ENCODE data around the gene MED13L.
A peak's percentile ranks its signal among the peaks of the same experiment; 100 is the strongest.

Gene MED13L

DNA sequence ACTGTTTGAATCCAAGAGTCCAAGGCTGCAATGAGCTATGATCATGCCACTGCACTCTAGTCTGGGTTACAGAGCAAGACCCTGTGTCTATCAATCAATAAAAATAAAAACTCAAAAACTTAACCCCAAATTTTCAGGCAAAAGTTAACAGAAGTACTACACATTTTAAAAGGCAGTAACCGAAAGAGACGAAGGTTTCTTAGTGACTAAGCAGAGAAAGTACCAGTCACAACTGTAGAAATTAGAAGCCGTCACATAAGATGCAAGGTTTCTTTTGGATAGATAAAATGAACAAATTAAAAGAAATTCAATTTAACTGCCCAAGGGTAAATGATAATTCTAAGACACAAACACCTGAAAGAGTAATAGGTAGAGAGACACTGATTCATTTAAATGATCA is 103.5 kb downstream of the MED13L start:
- H3K4me3 ChIP-seq (ENCODE audit: low read depth in 1 of 2, low read length in 2 of 2): no peak overlapping the region
- no peaks in the 10 kb centered on the region for H3K9me3 ChIP-seq (ENCODE audit: control insufficient read depth in 1 of 2, low read length in 2 of 2)
- no peak overlapping the region for H3K27ac ChIP-seq (ENCODE audit: low read length)
- H3K36me3 ChIP-seq (ENCODE audit: control insufficient read depth in 1 of 2, insufficient read depth in 2 of 2, low read length in 2 of 2): no peaks in the 10 kb centered on the region
- no peaks in the 10 kb centered on the region for H3K27me3 ChIP-seq (ENCODE audit: low read depth, low read length)
- H3K4me1 ChIP-seq (ENCODE audit: control insufficient read depth in 1 of 2, insufficient read depth in 2 of 2, low read length in 2 of 2): peaks cover 3 to 22% of the 10 kb centered on the region in 2 donors

DNA sequence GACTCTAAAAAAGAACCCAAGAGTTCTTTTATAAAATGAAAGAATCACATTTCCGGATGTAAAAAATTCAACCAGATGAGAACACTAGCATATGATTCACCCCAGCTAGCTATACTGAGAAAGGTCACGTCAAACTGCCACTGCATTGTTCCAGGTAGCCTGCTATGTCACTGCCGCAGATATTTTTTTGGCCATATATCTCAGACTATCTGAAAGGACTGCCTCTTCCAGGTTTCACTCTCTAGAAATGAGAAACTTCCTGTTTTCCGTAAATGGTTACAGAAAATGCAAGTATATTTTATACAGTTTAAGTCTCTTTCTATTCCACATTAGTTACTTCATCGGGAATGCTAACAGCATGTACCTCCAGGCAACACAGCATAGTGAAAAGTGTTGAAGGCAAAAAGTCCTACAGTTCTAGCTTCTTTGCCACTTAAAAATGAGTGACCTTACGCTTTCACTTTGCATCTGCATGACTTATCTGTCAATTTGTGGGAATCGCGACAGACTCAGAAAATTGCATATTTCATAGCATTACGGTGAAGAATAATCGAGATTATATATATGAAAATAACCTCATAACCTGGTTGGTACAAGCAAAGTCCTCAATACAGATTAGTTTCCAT is 105.2 kb downstream of the MED13L start:
- Histone ChIP-seq H3K36me3 (ENCODE audit: control insufficient read depth in 1 of 2, insufficient read depth in 2 of 2, low read length in 2 of 2) (no peaks in the 10 kb centered on the region), H3K4me1 (ENCODE audit: control insufficient read depth in 1 of 2, insufficient read depth in 2 of 2, low read length in 2 of 2) (peaks cover 3 to 13% of the 10 kb centered on the region in 2 donors), H3K4me3 (ENCODE audit: low read depth in 1 of 2, low read length in 2 of 2) (peak overlapping the region in 1 of 2 donors; percentile 17), H3K9me3 (ENCODE audit: control insufficient read depth in 1 of 2, low read length in 2 of 2) (no peaks in the 10 kb centered on the region), H3K27ac (ENCODE audit: low read length) (no peak overlapping the region), H3K27me3 (ENCODE audit: low read depth, low read length) (no peaks in the 10 kb centered on the region)

DNA sequence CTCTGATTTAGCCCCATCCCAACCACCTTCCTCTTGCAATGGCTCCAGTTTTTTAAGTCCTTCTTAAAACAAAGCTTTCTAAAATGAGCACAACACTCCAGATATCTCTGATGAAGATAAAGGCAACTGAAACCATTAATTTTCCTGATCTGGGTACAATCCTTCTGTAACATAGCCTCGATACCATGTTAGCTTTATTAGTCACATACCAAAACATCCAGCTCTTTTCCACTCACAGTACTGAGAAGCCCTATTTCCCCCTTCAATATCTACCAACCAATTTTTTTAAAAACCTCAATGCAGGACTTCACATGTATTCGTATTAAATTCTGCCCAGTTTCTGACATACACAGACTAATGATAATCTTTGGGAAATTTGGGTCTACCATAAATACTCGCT is 105.9 kb downstream of the MED13L start:
- H3K27ac ChIP-seq (ENCODE audit: low read length): no peak overlapping the region
- no peaks in the 10 kb centered on the region for H3K27me3 ChIP-seq (ENCODE audit: low read depth, low read length)
- H3K4me1 ChIP-seq (ENCODE audit: control insufficient read depth in 1 of 2, insufficient read depth in 2 of 2, low read length in 2 of 2): peaks cover 3 to 15% of the 10 kb centered on the region in 2 donors
- H3K4me3 ChIP-seq (ENCODE audit: low read depth in 1 of 2, low read length in 2 of 2): no peak overlapping the region
- H3K9me3 ChIP-seq (ENCODE audit: control insufficient read depth in 1 of 2, low read length in 2 of 2): no peaks in the 10 kb centered on the region
- H3K36me3 ChIP-seq (ENCODE audit: control insufficient read depth in 1 of 2, insufficient read depth in 2 of 2, low read length in 2 of 2): no peaks in the 10 kb centered on the region

DNA sequence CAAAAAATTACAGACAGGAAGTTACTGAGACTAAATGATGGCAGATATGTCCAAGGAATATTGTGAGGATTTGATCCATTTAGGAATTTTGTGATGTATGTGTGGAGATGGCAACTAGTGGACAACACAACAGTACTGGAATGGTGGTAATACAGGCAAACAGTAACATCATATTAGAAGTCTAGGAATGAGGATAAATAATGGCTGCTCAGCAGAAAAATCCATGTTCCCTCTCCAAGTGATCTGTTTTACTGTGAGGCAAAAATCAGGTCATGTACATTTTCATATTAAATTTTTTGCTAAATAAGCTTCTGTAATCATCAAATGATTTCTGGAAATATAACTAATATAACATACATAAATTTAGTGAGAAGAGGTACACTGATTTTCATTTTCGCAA is 108.4 kb downstream of the MED13L start:
- Histone ChIP-seq H3K9me3 (ENCODE audit: control insufficient read depth in 1 of 2, low read length in 2 of 2) (no peaks in the 10 kb centered on the region), H3K27ac (ENCODE audit: low read length) (no peak overlapping the region), H3K4me3 (ENCODE audit: low read depth in 1 of 2, low read length in 2 of 2) (no peak overlapping the region), H3K36me3 (ENCODE audit: control insufficient read depth in 1 of 2, insufficient read depth in 2 of 2, low read length in 2 of 2) (no peaks in the 10 kb centered on the region), H3K27me3 (ENCODE audit: low read depth, low read length) (no peaks in the 10 kb centered on the region), H3K4me1 (ENCODE audit: control insufficient read depth in 1 of 2, insufficient read depth in 2 of 2, low read length in 2 of 2) (peaks cover 9 to 39% of the 10 kb centered on the region in 2 donors)

DNA sequence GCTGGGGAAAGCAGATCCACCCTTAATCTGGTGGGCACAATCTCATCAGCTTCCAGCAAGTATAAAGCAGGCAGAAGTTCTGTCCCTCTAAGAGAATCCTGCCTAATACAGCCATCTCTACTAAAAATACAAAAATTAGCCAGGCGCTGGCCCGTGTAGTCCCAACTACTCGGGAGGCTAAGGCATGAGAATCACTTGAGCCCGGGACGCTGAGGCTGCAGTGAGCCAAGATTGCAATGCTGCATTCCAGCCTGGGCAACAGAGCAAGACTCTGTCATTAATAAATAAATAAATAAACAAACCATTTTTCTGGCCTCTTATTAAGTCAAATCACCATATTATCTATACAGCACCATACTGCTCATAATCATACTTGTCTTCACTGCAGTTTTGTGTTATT is 111.2 kb downstream of the MED13L start:
- peaks cover 11 to 31% of the 10 kb centered on the region in 2 donors for H3K4me1 ChIP-seq (ENCODE audit: control insufficient read depth in 1 of 2, insufficient read depth in 2 of 2, low read length in 2 of 2)
- H3K27me3 ChIP-seq (ENCODE audit: low read depth, low read length): no peaks in the 10 kb centered on the region
- no peaks in the 10 kb centered on the region for H3K9me3 ChIP-seq (ENCODE audit: control insufficient read depth in 1 of 2, low read length in 2 of 2)
- H3K27ac ChIP-seq (ENCODE audit: low read length): no peak overlapping the region
- H3K4me3 ChIP-seq (ENCODE audit: low read depth in 1 of 2, low read length in 2 of 2): no peak overlapping the region
- H3K36me3 ChIP-seq (ENCODE audit: control insufficient read depth in 1 of 2, insufficient read depth in 2 of 2, low read length in 2 of 2): no peaks in the 10 kb centered on the region

DNA sequence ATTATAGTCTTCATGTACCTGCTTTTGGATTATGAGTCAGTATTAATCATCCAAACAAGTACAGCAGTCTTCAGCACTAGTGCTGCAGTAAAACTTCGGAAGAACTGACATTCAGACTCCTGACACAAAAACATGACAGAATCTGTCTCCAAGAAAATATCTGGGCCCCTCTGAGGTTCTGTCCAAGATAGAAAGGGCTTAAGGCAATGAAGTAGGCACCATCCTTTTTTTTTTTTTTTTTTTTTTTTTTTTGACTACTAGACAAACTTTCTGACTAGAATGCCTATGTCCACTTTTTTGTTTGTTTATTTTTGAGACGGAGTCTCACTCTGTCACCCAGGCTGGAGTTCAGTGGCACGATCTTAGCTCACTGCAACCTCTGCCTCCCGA is 112.5 kb downstream of the MED13L start:
- Histone ChIP-seq H3K4me3 (ENCODE audit: low read depth in 1 of 2, low read length in 2 of 2) (no peak overlapping the region), H3K27ac (ENCODE audit: low read length) (no peak overlapping the region), H3K4me1 (ENCODE audit: control insufficient read depth in 1 of 2, insufficient read depth in 2 of 2, low read length in 2 of 2) (peaks cover 11 to 41% of the 10 kb centered on the region in 2 donors), H3K27me3 (ENCODE audit: low read depth, low read length) (no peaks in the 10 kb centered on the region), H3K9me3 (ENCODE audit: control insufficient read depth in 1 of 2, low read length in 2 of 2) (no peaks in the 10 kb centered on the region), H3K36me3 (ENCODE audit: control insufficient read depth in 1 of 2, insufficient read depth in 2 of 2, low read length in 2 of 2) (no peaks in the 10 kb centered on the region)

DNA sequence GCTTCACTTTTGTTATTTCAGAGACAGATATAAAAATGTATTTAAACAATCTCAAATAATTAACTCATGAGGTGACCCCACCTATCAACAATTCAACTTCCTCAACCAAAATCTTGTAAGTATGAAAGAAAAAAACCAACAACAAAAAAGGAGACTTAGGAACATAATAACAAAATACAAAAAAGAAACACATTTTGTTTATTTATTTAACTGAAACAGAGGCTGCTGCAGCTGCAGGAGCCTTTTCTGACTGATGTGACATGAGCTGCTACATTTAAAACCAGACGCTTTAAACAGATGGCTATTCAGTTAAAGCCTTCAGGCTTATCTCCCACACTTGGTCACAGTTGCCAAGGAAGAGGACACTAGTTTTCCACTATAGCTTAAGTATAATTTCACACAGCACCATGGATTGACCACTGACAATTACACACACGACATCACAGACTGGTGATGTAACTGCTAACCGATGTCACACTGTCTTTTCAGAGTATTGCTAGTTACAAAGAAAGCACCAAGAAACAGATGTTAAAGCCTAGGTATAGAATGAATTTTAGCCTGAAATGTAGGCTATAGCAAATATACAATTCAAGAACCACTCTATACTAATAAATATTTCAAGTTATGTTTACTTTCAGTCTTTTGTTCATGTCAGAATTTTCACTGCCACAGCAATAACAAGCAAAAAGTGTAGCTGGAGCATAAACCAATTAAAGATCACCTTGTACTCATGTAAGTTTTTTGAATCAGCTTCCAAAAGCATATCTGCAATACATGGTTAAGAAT is 113.0 kb downstream of the MED13L start:
- peaks cover 11 to 47% of the 10 kb centered on the region in 2 donors for H3K4me1 ChIP-seq (ENCODE audit: control insufficient read depth in 1 of 2, insufficient read depth in 2 of 2, low read length in 2 of 2)
- no peaks in the 10 kb centered on the region for H3K27me3 ChIP-seq (ENCODE audit: low read depth, low read length)
- no peak overlapping the region for H3K27ac ChIP-seq (ENCODE audit: low read length)
- H3K9me3 ChIP-seq (ENCODE audit: control insufficient read depth in 1 of 2, low read length in 2 of 2): no peaks in the 10 kb centered on the region
- H3K4me3 ChIP-seq (ENCODE audit: low read depth in 1 of 2, low read length in 2 of 2): no peak overlapping the region
- no peaks in the 10 kb centered on the region for H3K36me3 ChIP-seq (ENCODE audit: control insufficient read depth in 1 of 2, insufficient read depth in 2 of 2, low read length in 2 of 2)

DNA sequence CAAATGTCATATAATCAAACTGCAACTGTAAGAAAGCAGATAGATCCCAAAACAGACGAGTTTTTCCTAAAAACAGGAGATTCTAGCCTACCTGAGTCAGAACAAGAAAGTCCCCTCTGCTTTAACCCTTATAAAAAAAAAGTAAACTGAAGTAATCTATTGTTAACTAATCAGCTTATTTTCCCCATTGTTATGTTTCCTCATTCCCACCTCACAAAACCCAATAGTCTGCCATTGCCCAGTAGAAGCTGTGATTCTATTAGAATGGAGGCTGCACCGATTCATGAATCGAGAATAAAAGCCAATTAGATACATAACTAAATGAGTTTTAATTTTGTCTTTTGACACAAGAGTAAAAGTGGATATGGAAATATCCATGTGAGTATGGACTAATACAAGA is 115.4 kb downstream of the MED13L start:
- no peak overlapping the region for H3K4me3 ChIP-seq (ENCODE audit: low read depth in 1 of 2, low read length in 2 of 2)
- H3K27me3 ChIP-seq (ENCODE audit: low read depth, low read length): no peaks in the 10 kb centered on the region
- no peaks in the 10 kb centered on the region for H3K9me3 ChIP-seq (ENCODE audit: control insufficient read depth in 1 of 2, low read length in 2 of 2)
- H3K27ac ChIP-seq (ENCODE audit: low read length): no peak overlapping the region
- no peaks in the 10 kb centered on the region for H3K36me3 ChIP-seq (ENCODE audit: control insufficient read depth in 1 of 2, insufficient read depth in 2 of 2, low read length in 2 of 2)
- peaks cover 11 to 64% of the 10 kb centered on the region in 2 donors for H3K4me1 ChIP-seq (ENCODE audit: control insufficient read depth in 1 of 2, insufficient read depth in 2 of 2, low read length in 2 of 2)

DNA sequence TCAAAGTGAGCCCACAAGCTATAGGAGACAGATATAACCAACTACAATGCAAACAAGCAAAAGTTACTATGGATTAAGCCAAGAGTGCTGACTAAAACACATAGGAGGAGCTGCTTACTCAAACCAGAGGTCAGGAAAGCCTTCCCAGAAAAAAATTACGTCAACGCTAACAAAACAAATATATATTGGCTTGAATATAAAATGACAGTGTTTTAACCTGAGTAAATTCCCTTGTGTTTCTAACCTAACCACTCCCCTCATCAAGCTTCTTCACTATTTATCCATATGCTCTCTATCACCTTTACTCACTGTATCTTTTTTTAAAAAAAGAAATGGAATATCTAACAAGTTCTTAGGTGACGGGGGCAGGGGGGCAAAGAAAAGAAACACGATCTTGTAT is 115.9 kb downstream of the MED13L start:
- Histone ChIP-seq H3K4me3 (ENCODE audit: low read depth in 1 of 2, low read length in 2 of 2) (no peak overlapping the region), H3K9me3 (ENCODE audit: control insufficient read depth in 1 of 2, low read length in 2 of 2) (no peaks in the 10 kb centered on the region), H3K36me3 (ENCODE audit: control insufficient read depth in 1 of 2, insufficient read depth in 2 of 2, low read length in 2 of 2) (no peaks in the 10 kb centered on the region), H3K4me1 (ENCODE audit: control insufficient read depth in 1 of 2, insufficient read depth in 2 of 2, low read length in 2 of 2) (peaks cover 11 to 62% of the 10 kb centered on the region in 2 donors), H3K27me3 (ENCODE audit: low read depth, low read length) (no peaks in the 10 kb centered on the region), H3K27ac (ENCODE audit: low read length) (no peak overlapping the region)

DNA sequence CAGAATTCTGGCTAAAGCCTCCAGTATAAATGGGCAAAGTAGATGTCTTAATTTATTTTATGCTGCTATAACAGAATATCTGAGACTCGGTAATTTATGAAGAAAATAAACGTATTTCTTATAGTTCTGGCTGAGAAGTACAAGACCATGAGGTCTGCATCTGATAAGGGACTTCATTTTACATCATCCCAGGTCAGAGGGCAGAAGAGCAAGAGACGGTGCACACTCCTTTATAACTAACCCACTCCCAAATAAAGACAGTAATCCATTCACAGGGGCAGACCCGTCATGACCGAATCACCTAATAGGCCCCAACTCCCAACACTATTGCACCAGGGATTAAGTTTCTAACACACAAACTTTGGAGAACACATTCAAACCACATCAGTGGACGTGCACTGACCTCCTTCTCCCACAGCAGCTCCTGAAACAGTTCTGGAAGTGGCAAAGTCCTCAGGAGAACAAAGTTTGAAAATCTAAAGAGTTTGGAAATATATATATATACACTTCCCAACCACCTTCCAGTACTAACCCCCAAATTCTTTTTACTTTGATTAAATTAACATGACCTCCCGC is 116.5 kb downstream of the MED13L start:
- Histone ChIP-seq H3K4me1 (ENCODE audit: control insufficient read depth in 1 of 2, insufficient read depth in 2 of 2, low read length in 2 of 2) (peaks cover 11 to 57% of the 10 kb centered on the region in 2 donors), H3K9me3 (ENCODE audit: control insufficient read depth in 1 of 2, low read length in 2 of 2) (no peaks in the 10 kb centered on the region), H3K36me3 (ENCODE audit: control insufficient read depth in 1 of 2, insufficient read depth in 2 of 2, low read length in 2 of 2) (no peaks in the 10 kb centered on the region), H3K4me3 (ENCODE audit: low read depth in 1 of 2, low read length in 2 of 2) (no peak overlapping the region), H3K27ac (ENCODE audit: low read length) (no peak overlapping the region), H3K27me3 (ENCODE audit: low read depth, low read length) (no peaks in the 10 kb centered on the region)

DNA sequence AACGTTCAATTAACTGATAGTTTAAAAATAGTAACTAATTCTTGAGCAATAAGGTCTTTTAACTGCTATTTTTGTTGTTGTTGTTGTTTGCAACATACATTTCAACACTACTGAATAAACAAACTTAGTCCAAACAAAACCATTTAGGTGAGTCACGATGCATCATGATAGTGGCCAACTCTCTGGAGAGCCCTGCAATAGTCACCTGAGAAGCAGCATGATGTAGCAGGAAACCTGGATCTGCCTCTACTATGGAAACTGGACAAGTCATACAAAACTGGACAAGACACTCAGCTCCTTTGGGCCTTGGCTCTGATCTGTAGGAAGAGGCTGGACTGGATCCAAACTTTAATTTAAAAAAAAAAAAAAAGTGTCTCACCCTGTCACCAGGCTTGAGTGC is 117.3 kb downstream of the MED13L start:
- Histone ChIP-seq H3K27ac (ENCODE audit: low read length) (no peak overlapping the region), H3K27me3 (ENCODE audit: low read depth, low read length) (no peaks in the 10 kb centered on the region), H3K4me3 (ENCODE audit: low read depth in 1 of 2, low read length in 2 of 2) (no peak overlapping the region), H3K9me3 (ENCODE audit: control insufficient read depth in 1 of 2, low read length in 2 of 2) (no peaks in the 10 kb centered on the region), H3K36me3 (ENCODE audit: control insufficient read depth in 1 of 2, insufficient read depth in 2 of 2, low read length in 2 of 2) (no peaks in the 10 kb centered on the region), H3K4me1 (ENCODE audit: control insufficient read depth in 1 of 2, insufficient read depth in 2 of 2, low read length in 2 of 2) (peaks cover 11 to 49% of the 10 kb centered on the region in 2 donors)

All from muscle layer of duodenum (tissue), 2 donors.